Type B pancreatic cell (in vitro differentiated cells): ENCODE results near the gene NDUFB3. TPM values are rescaled to one million over a fixed set of nuclear protein-coding genes. Genes with fewer than 3 reads are reported as not detected.

Source experiments
- DNase-seq: peaks from one replicate; pipeline ENCODE4 v3.0.0; 2021; ENCODE audit warnings: mixed read lengths; ENCODE audit not compliant: unreplicated experiment; ENCODE audit errors: extremely low spot score
- H3K27ac Mint-ChIP-seq: 2 replicates; pipeline ENCODE4 v1.8.0; 2021; ENCODE audit warnings: mild to moderate bottlenecking, mixed read lengths
- H3K27me3 Mint-ChIP-seq: 2 replicates; pipeline ENCODE4 v1.8.0; 2021; ENCODE audit warnings: mixed read lengths
- H3K36me3 Mint-ChIP-seq: 2 replicates; pipeline ENCODE4 v1.8.0; 2021; ENCODE audit warnings: mixed read lengths
- H3K4me1 Mint-ChIP-seq: one replicate; pipeline ENCODE4 v1.8.0; 2021; ENCODE audit warnings: mixed read lengths; ENCODE audit not compliant: unreplicated experiment
- H3K4me3 Mint-ChIP-seq: 2 replicates; pipeline ENCODE4 v1.8.0; 2021; ENCODE audit warnings: mild to moderate bottlenecking, mixed read lengths
- H3K9me3 Mint-ChIP-seq: 2 replicates; pipeline ENCODE4 v1.8.0; 2021; ENCODE audit warnings: mixed read lengths
- CTCF ChIP-seq: fragments of 200-600 bp; sonication (generic); conservative IDR thresholded peaks from 2 replicates; pipeline ENCODE4 v1.5.0; 2021; ENCODE audit warnings: antibody characterized with exemption, mild to moderate bottlenecking
- total RNA-seq: library from RNA; stranded (reverse); gene quantifications from 2 replicates; pipeline ENCODE4 v1.2.1, GENCODE V29; 2021; ENCODE audit warnings: low replicate concordance

The NDUFB3 gene
- total RNA-seq, 1 donor from 2014 or later, result 101 TPM

DNA sequence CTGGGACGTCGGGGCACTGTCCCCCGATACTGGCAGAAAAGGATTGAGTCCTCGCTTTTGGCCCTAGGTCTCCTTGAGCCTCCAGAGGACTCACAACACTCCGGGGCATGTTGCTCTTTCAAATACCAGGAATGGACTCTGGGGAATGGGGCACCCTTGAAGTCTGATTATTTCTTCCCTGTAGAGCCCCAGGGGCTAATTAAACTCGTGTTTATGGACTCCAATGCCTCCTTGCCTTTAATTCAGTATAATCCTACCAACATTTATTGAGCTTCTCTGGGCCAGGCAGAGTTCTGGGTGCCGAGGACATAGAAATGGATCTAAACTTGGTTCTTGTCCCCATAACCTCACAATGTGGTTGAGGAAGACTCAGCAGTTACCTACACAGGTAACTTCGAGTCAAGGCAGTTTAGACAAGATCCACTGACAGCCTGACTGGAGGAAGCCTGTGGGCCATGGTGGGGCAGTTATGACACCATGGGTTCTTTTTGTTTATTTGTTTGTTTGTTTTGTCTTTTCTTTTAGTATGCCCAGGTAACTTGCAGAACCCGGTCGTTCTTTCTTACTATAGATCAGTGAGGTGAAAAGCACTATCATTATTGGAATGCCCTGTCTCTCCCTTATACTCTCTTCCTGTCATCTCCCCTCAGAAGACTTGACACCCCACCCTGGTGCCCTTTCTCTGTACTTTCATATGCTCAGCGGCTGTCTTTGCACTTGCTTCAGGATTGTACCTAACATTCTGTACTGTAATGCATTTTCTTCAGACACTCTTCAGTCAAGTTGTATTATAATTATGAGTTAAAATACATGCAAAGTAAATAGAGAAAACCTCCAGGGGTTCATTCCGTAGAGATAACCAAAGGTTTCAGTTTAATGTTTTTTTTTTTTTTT, 47.4 kb downstream of the NDUFB3 start:
- Mint-ChIP-seq H3K9me3 (no peaks in the 10 kb centered on the region), H3K27ac (peak overlapping the region; percentile 93), H3K27me3 (no peaks in the 10 kb centered on the region), H3K36me3 (no peaks in the 10 kb centered on the region), H3K4me3 (peak overlapping the region; percentile 87), H3K4me1 (peaks cover 10% of the 10 kb centered on the region)
- TF ChIP-seq CTCF, result no peak
- DNase-seq, result no peak

DNA sequence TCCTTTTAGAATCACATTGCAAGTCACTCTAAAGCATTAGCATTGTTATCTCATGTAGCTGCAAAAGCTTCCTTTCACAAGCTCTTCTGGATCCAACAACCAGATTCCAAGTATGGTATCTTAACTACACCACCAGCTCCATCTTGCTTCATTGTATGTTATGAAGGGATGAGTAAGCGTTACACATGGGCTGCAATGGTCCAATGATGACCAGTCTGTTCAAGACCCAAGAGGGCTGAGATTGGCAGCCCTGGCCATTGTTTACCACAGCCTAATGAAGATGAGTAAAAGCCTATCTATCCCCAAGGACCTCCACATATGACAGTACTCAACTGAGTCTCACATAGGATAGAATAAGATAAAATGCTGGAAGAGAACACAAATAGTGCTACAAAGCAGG, 50.5 kb downstream of the NDUFB3 start:
- Mint-ChIP-seq H3K27ac (no peak overlapping the region), H3K36me3 (no peaks in the 10 kb centered on the region), H3K4me3 (no peak overlapping the region), H3K27me3 (no peaks in the 10 kb centered on the region), H3K9me3 (no peaks in the 10 kb centered on the region), H3K4me1 (peaks cover 28% of the 10 kb centered on the region)
- no peak for DNase-seq
- no peak for TF ChIP-seq CTCF

GRCh38 chr2:201126308-201127151, 54.7 kb downstream of the NDUFB3 start:
- H3K4me1 Mint-ChIP-seq, result peaks cover 38% of the 10 kb centered on the region
- no peaks in the 10 kb centered on the region for H3K27me3 Mint-ChIP-seq
- H3K9me3 Mint-ChIP-seq, result no peaks in the 10 kb centered on the region
- TF ChIP-seq CTCF, result no peak
- H3K27ac Mint-ChIP-seq, result peak overlapping the region; percentile 88
- no peak overlapping the region for H3K4me3 Mint-ChIP-seq
- no peaks in the 10 kb centered on the region for H3K36me3 Mint-ChIP-seq
- no peak for DNase-seq

GRCh38 chr2:201127152-201127511, 55.3 kb downstream of the NDUFB3 start:
- H3K27ac Mint-ChIP-seq, result peak overlapping the region; percentile 88
- TF ChIP-seq CTCF, result no peak
- no peak for DNase-seq
- no peaks in the 10 kb centered on the region for H3K36me3 Mint-ChIP-seq
- H3K4me3 Mint-ChIP-seq, result no peak overlapping the region
- H3K4me1 Mint-ChIP-seq, result peaks cover 38% of the 10 kb centered on the region
- no peaks in the 10 kb centered on the region for H3K9me3 Mint-ChIP-seq
- H3K27me3 Mint-ChIP-seq, result no peaks in the 10 kb centered on the region

- Mint-ChIP-seq H3K4me1 (peaks cover 38% of the 10 kb centered on the region), H3K36me3 (no peaks in the 10 kb centered on the region), H3K9me3 (no peaks in the 10 kb centered on the region), H3K27me3 (no peaks in the 10 kb centered on the region), H3K27ac (no peak overlapping the region), H3K4me3 (no peak overlapping the region)
- TF ChIP-seq CTCF, result no peak
- DNase-seq, result no peak
These were observed 55.8 kb downstream of the NDUFB3 start for GRCh38 chr2:201127570-201127969.
